Astrocyte of the cerebellum (primary cell): Measurements from ENCODE around the gene LY86.

Experiments used
- DNase-seq: peaks from one replicate; pipeline ENCODE4 v3.0.0-alpha.2; 2011; ENCODE audit warnings: low read depth
- H3K4me3 ChIP-seq: 2 replicates; pipeline ENCODE4 v1.5.1; 2011; ENCODE audit warnings: mild to moderate bottlenecking, low read depth, low read length, moderate library complexity
- in situ Hi-C: cut with HindIII; loops from 2 replicates; pipeline ENCODE4 v1.10.0; 2017; ENCODE audit warnings: low sequenced_read_pairs
- TF ChIP-seq, protein P1 (sequence below): IDR thresholded peaks from 2 replicates; pipeline ENCODE4 v1.5.1; 2012; ENCODE audit warnings: low read length, low read depth, moderate library complexity, mild to moderate bottlenecking; ENCODE audit errors: missing control alignments

The LY86 gene

DNA sequence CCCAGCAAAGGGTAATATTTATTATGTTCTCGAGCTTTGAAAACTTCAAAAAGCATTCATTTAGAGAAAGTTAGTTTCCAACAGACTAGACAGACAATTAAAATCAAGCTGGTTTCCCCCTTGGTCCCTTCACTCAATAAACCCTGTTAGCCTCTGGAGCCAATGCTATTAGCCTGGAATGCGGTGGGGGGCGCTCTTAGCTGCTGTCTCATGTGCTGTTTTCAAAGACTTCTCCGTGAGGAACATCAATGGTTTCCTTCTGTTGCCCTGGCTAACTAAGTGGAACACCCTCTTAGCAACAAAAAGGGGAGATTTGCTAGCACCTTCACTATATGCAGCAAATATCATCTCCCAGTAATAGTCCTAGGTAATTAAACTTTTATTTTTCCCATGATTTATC lies 86.4 kb downstream of the LY86 start:
- DNase-seq: no peak
- in situ Hi-C loops: no loop called here
- H3K4me3 ChIP-seq: no peak overlapping the region
- TF ChIP-seq, protein P1, sequence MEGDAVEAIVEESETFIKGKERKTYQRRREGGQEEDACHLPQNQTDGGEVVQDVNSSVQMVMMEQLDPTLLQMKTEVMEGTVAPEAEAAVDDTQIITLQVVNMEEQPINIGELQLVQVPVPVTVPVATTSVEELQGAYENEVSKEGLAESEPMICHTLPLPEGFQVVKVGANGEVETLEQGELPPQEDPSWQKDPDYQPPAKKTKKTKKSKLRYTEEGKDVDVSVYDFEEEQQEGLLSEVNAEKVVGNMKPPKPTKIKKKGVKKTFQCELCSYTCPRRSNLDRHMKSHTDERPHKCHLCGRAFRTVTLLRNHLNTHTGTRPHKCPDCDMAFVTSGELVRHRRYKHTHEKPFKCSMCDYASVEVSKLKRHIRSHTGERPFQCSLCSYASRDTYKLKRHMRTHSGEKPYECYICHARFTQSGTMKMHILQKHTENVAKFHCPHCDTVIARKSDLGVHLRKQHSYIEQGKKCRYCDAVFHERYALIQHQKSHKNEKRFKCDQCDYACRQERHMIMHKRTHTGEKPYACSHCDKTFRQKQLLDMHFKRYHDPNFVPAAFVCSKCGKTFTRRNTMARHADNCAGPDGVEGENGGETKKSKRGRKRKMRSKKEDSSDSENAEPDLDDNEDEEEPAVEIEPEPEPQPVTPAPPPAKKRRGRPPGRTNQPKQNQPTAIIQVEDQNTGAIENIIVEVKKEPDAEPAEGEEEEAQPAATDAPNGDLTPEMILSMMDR: peak; percentile 35

DNA sequence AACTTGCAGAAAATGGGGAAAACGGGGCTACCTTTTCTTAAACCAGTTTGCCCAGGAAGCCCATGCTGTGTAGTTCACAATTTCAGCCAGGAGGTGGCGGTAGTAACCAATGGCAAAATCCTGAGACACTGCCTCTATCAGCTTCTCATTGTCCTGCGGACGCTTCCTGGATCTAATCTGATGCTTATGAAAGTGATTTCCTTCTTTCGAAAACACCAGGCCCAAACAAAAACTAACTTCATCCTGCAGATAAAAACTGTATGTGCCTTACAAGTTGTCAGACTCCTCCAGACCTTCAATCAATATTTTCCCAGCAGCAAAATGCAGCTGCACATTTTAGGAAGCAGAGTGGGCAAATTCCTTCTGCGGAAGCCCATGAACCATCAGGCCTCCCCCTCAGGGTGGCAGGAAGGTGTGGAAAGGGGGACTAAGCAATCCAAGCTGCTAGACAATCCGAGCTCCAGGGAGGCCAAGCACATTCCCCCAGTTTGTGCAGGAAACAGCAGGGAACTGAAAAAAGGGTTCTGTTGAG lies 88.5 kb downstream of the LY86 start:
- peak; percentile 57 for DNase-seq
- H3K4me3 ChIP-seq: no peak overlapping the region
- in situ Hi-C loops: no loop called here
- TF ChIP-seq, protein P1: peak; percentile 97

GRCh38 chr6:6678185-6678671 lies 89.7 kb downstream of the LY86 start:
- TF ChIP-seq, protein P1: no peak
- DNase-seq: peak; percentile 24
- H3K4me3 ChIP-seq: no peak overlapping the region
- in situ Hi-C loops: no loop called here

- H3K4me3 ChIP-seq: no peak overlapping the region
- in situ Hi-C loops: no loop called here
- peak; percentile 35 for DNase-seq
- TF ChIP-seq, protein P1: no peak
These were observed 90.3 kb downstream of the LY86 start for GRCh38 chr6:6678811-6679210.

DNA sequence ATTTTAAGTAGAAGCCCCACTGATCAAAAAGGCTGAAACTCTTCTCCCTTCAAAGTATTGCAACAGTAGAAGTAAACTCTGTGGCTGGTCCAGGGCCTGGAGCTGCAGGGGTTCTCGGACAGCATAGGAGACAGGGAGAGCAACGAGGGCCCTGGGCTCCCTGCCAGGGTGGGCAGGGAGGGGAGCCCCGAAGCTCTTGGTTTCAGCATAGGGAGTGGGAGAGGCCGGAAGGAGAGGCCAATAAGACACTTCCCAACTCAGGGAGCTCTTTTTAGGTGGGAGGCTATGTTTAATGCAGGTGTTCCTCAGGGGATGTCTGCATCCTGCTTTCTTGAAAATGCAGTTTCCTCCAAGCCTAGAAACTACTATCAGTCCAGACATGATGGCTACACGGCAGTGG lies 91.1 kb downstream of the LY86 start:
- no peak for DNase-seq
- TF ChIP-seq, protein P1: no peak

DNA sequence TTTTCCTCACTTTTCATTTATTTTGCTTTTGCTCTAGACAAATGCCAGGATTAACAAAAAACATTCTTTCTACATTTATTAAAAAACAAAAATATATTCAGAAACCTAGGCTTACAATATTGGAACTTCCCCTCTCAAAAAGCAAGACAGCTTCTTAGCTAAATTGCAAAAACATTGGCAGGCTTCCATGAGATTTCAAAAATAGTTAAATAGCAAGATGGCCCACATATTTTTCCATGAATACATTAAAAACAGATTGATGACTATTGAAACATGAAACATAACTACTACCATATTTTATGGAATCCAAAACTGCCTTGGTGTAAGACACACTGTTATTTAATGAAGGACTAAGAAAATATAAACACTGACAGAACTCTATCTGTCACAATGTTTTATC lies 92.0 kb downstream of the LY86 start:
- TF ChIP-seq, protein P1: no peak
- in situ Hi-C loops: no loop called here
- H3K4me3 ChIP-seq: no peak overlapping the region
- DNase-seq: no peak

More for the DNA sequence above, 91.1 kb downstream of the LY86 start:
- no peak overlapping the region for H3K4me3 ChIP-seq
- in situ Hi-C loops: no loop called here
